Tibial nerve (tissue), 3 donors: ENCODE measurements around the gene SH3GL1.

Experiments used
- POLR2A ChIP-seq, 2 donors: fragments of 450-650 bp; IDR thresholded peaks; one replicate each; pipeline ENCODE4 v1.6.1; 2017; ENCODE audit warnings: antibody characterized with exemption in 2 of 2, mild to moderate bottlenecking in 2 of 2, moderate library complexity in 2 of 2
- TF ChIP-seq, protein P1 (sequence below), 5 experiments: fragments of 200-600 bp in 3 of 5; fragments of 450-650 bp in 2 of 5; sonication (generic) in 3 of 5; IDR thresholded peaks; one replicate each; pipeline ENCODE4 v1.5.1; 2016 to 2019; ENCODE audit warnings: antibody characterized with exemption in 5 of 5, mild to moderate bottlenecking in 3 of 5, moderate library complexity in 2 of 5

DNA sequence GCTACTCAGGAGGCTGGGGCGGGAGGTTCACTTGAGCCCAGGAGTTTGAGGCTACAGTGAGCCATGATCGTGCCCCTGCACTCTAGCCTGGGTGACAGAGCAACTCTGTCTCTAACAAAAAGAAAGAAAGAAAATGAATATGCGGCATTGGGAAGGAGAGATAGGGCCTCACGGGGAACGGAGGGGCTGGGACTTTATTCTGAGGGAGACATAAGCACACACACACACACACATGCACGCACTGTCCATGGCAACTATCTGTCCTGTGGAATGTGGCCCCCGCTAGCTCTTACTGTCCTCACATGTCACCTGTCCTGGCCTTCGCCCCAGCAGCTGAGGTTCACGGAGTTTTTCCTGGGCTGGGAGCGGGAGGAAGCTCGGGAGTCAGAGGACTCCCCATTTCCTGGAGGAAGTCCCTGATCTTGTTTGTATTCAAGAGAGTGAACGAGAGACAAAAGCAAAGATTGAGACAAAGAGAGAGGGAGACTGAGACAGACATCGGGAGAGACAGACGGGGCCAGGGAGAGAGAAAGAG, 62.4 kb downstream of the SH3GL1 start:
- TF ChIP-seq, protein P1, sequence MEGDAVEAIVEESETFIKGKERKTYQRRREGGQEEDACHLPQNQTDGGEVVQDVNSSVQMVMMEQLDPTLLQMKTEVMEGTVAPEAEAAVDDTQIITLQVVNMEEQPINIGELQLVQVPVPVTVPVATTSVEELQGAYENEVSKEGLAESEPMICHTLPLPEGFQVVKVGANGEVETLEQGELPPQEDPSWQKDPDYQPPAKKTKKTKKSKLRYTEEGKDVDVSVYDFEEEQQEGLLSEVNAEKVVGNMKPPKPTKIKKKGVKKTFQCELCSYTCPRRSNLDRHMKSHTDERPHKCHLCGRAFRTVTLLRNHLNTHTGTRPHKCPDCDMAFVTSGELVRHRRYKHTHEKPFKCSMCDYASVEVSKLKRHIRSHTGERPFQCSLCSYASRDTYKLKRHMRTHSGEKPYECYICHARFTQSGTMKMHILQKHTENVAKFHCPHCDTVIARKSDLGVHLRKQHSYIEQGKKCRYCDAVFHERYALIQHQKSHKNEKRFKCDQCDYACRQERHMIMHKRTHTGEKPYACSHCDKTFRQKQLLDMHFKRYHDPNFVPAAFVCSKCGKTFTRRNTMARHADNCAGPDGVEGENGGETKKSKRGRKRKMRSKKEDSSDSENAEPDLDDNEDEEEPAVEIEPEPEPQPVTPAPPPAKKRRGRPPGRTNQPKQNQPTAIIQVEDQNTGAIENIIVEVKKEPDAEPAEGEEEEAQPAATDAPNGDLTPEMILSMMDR (IDR thresholded peaks at IDR 0.05), result no peak
- TF ChIP-seq POLR2A (IDR thresholded peaks at IDR 0.05), result no peak
